Stomach (tissue), 9 donors: ENCODE measurements around the gene ARAP3. TPM values are rescaled to one million over a fixed set of nuclear protein-coding genes. Genes with fewer than 3 reads are reported as not detected.

Source experiments
- DNase-seq, 2 donors: peaks; one replicate each; pipeline versions ENCODE4 v3.0.0 to v3.0.0-alpha.2; 2013 to 2019
- H3K27ac ChIP-seq, 5 donors: fragments of 200-600 bp in 4 of 5; sonication (generic) in 4 of 5; one replicate each; pipeline ENCODE4 v1.5.1; 2013 to 2019; ENCODE audit warnings: mild to moderate bottlenecking in 1 of 5, moderate library complexity in 1 of 5
- H3K27me3 ChIP-seq, 3 donors: fragments of 200-600 bp; sonication (generic); one replicate each; pipeline ENCODE4 v1.5.1; 2017 to 2019; ENCODE audit warnings: mixed run types in 1 of 3
- H3K36me3 ChIP-seq, 4 donors: fragments of 200-600 bp; sonication (generic); 1 replicate in 3 of 4; 2 replicates in 1 of 4; pipeline ENCODE4 v1.5.1; 2016 to 2019
- H3K4me1 ChIP-seq, 4 donors: fragments of 200-600 bp; sonication (generic); one replicate each; pipeline ENCODE4 v1.5.1; 2016 to 2019
- H3K4me3 ChIP-seq, 4 donors: fragments of 200-600 bp; sonication (generic) in 3 of 4; one replicate each; pipeline ENCODE4 v1.5.1; 2016 to 2019; ENCODE audit warnings: mild to moderate bottlenecking in 1 of 4
- H3K9me3 ChIP-seq, 4 donors: fragments of 200-600 bp; sonication (generic); one replicate each; pipeline ENCODE4 v1.5.1; 2016 to 2019
- CTCF ChIP-seq, 7 experiments: fragments of 450-650 bp in 4 of 7; fragments of 200-600 bp in 3 of 7; sonication (generic) in 3 of 7; IDR thresholded peaks; one replicate each; pipeline ENCODE4 v1.5.1; 2016 to 2019; ENCODE audit warnings: antibody characterized with exemption in 7 of 7, control low read depth in 2 of 7, mild to moderate bottlenecking in 1 of 7
- EP300 ChIP-seq: sonication (generic); formaldehyde crosslinking; IDR thresholded peaks from one replicate; pipeline ENCODE4 v1.6.1; 2017; ENCODE audit warnings: antibody characterized with exemption
- POLR2A ChIP-seq, 4 donors: fragments of 450-650 bp; IDR thresholded peaks; one replicate each; pipeline ENCODE4 v1.6.1; 2016; ENCODE audit warnings: antibody characterized with exemption in 4 of 4, control low read depth in 2 of 4, mild to moderate bottlenecking in 1 of 4, moderate library complexity in 1 of 4
- POLR2AphosphoS5 ChIP-seq, 3 donors: sonication (generic); formaldehyde crosslinking; IDR thresholded peaks; one replicate each; pipeline ENCODE4 v1.6.1; 2016; ENCODE audit warnings: antibody characterized with exemption in 3 of 3
- WGBS, 5 donors: extraction: QIAGEN DNeasy Blood & Tissue Kit in 3 of 5; methylation state at CpG; one replicate each; pipeline versions ENCODE4 v1.1.5 to v1.1.7; 2013 to 2018; 5-methylcytosine and 5-hydroxymethylcytosine counted together
- intact Hi-C: fragments of 100-400 bp; cut with DNase I; formaldehyde crosslinking; loops from one replicate; pipeline ENCODE4 v1.15.1; 2023; ENCODE audit warnings: low total_unique reads
- polyA plus RNA-seq, 3 donors: library from polyadenylated mRNA; stranded (reverse); fragments of 200-250 nt; gene quantifications; one replicate each; pipeline ENCODE4 v1.2.3, GENCODE V29; 2013
- total RNA-seq, 5 donors: library from RNA; depleted of rRNA; stranded (reverse); fragments of >200 nt; gene quantifications; one replicate each; pipeline versions ENCODE4 v1.1.0 to v1.2.3, GENCODE V29; 2014 to 2016
- donor health status: healthy with polysubstance abuse.
- donor health status: Bipolar disorder and iron deficiency.
- donor health status: healthy.

ARAP3 gene
- total and polyA plus RNA-seq, 8 donors: 2.3 to 11.9 (median 5.6) TPM

- DNase-seq: peak in 1 of 2 donors; percentile 44
- WGBS, 5 donors: 33 to 59% (median 40%) methylated on average over 6 to 9 of the region's 9 CpGs
- intact Hi-C loops: no loop called here
- peaks cover 0 to 49% (median 0%) of the 10 kb centered on the region in 3 donors for H3K27me3 ChIP-seq
- no peaks in the 10 kb centered on the region for H3K9me3 ChIP-seq
- no peaks in the 10 kb centered on the region for H3K36me3 ChIP-seq
- H3K27ac ChIP-seq: no peak overlapping the region
- TF ChIP-seq CTCF (IDR thresholded peaks at IDR 0.05) (no peak), EP300 (no peak), POLR2AphosphoS5 (IDR thresholded peaks at IDR 0.05) (no peak), POLR2A (IDR thresholded peaks at IDR 0.05) (no peak)
- peaks cover 2 to 8% (median 5%) of the 10 kb centered on the region in 4 donors for H3K4me1 ChIP-seq
- H3K4me3 ChIP-seq: no peak overlapping the region
Observed at GRCh38 chr5:141708016-141708415, 26.0 kb upstream of the ARAP3 start.

GRCh38 chr5:141707510-141707909 lies 25.5 kb upstream of the ARAP3 start:
- intact Hi-C loops: no loop called here
- WGBS, 5 donors: 71 to 89% (median 79%) methylated on average over 8 of the region's 8 CpGs

GRCh38 chr5:141706121-141706520 lies 24.1 kb upstream of the ARAP3 start:
- intact Hi-C loops: no loop called here
- TF ChIP-seq EP300 (no peak), POLR2AphosphoS5 (IDR thresholded peaks at IDR 0.05) (no peak), POLR2A (IDR thresholded peaks at IDR 0.05) (no peak), CTCF (IDR thresholded peaks at IDR 0.05) (no peak)

More at GRCh38 chr5:141707510-141707909, 25.5 kb upstream of the ARAP3 start:
- Histone ChIP-seq H3K4me3 (no peak overlapping the region), H3K36me3 (no peaks in the 10 kb centered on the region), H3K4me1 (peaks cover 7 to 12% (median 10%) of the 10 kb centered on the region in 4 donors), H3K9me3 (no peaks in the 10 kb centered on the region), H3K27me3 (peaks cover 0 to 53% (median 3%) of the 10 kb centered on the region in 3 donors), H3K27ac (no peak overlapping the region)
- DNase-seq: no peak
- TF ChIP-seq EP300 (no peak), CTCF (IDR thresholded peaks at IDR 0.05) (no peak), POLR2AphosphoS5 (IDR thresholded peaks at IDR 0.05) (no peak)

GRCh38 chr5:141705469-141705868 lies 23.4 kb upstream of the ARAP3 start:
- WGBS, 5 donors: 57 to 83% (median 76%) methylated on average over 1 of the region's 1 CpG
- intact Hi-C loops: no loop called here
- H3K4me1 ChIP-seq: peaks cover 18 to 24% (median 21%) of the 10 kb centered on the region in 4 donors
- TF ChIP-seq EP300 (no peak), POLR2A (IDR thresholded peaks at IDR 0.05) (no peak), POLR2AphosphoS5 (IDR thresholded peaks at IDR 0.05) (no peak), CTCF (IDR thresholded peaks at IDR 0.05) (no peak)
- no peak overlapping the region for H3K27ac ChIP-seq
- H3K4me3 ChIP-seq: no peak overlapping the region
- H3K36me3 ChIP-seq: no peaks in the 10 kb centered on the region
- no peaks in the 10 kb centered on the region for H3K9me3 ChIP-seq
- no peak for DNase-seq
- peaks cover 0 to 70% (median 16%) of the 10 kb centered on the region in 3 donors for H3K27me3 ChIP-seq

More at GRCh38 chr5:141706121-141706520, 24.1 kb upstream of the ARAP3 start:
- H3K27ac ChIP-seq: no peak overlapping the region
- DNase-seq: no peak
- H3K27me3 ChIP-seq: peaks cover 0 to 63% (median 14%) of the 10 kb centered on the region in 3 donors
- H3K4me1 ChIP-seq: peaks cover 18 to 24% (median 21%) of the 10 kb centered on the region in 4 donors
- no peaks in the 10 kb centered on the region for H3K9me3 ChIP-seq
- no peak overlapping the region for H3K4me3 ChIP-seq
- no peaks in the 10 kb centered on the region for H3K36me3 ChIP-seq
- WGBS, 5 donors: 67 to 75% (median 67%) methylated on average over 3 of the region's 3 CpGs
